GM23338 (cell line): ENCODE results near the gene ALB.

Experiments
- CREB1 ChIP-seq: fragments of 250-450 bp; sonication (Bioruptor Pico); IDR thresholded peaks from 2 replicates; pipeline ENCODE4 v1.5.0; 2020; ENCODE audit warnings: low read depth, mild to moderate bottlenecking, moderate library complexity
- CTCF ChIP-seq, 2 experiments: fragments of 200-600 bp in 1 of 2; sonication (generic) in 1 of 2; conservative IDR thresholded peaks; 2 replicates each; pipeline versions ENCODE4 v1.5.1 to v1.6.1; 2016 to 2017; ENCODE audit warnings: antibody characterized with exemption in 2 of 2, low read depth in 2 of 2, mild to moderate bottlenecking in 2 of 2, moderate library complexity in 1 of 2
- EZH2 ChIP-seq: fragments of 200-600 bp; sonication (generic); IDR thresholded peaks from one replicate; pipeline ENCODE4 v1.8.0; 2017; ENCODE audit warnings: antibody characterized with exemption, mild to moderate bottlenecking, low read depth; ENCODE audit not compliant: unreplicated experiment
- POLR2AphosphoS5 ChIP-seq: IDR thresholded peaks from 2 replicates; pipeline ENCODE4 v1.6.1; 2016; ENCODE audit warnings: antibody characterized with exemption, low read depth
- REST ChIP-seq: IDR thresholded peaks from one replicate; pipeline ENCODE4 v1.6.1; 2018; ENCODE audit warnings: antibody characterized with exemption; ENCODE audit not compliant: unreplicated experiment
- ZNF331 ChIP-seq: fragments of 250-450 bp; sonication (Bioruptor Pico); IDR thresholded peaks from 2 replicates; pipeline ENCODE4 v1.5.0; 2020; ENCODE audit warnings: low read depth, mild to moderate bottlenecking, moderate library complexity

GRCh38 chr4:73470728-73471127 is 66.6 kb downstream of the ALB start:
- no peak for TF ChIP-seq CTCF (conservative IDR thresholded peaks at IDR 0.05; ENCODE audit: low read depth in 2 of 2)
- no peak for TF ChIP-seq POLR2AphosphoS5
- no peak for TF ChIP-seq REST
- no peak for TF ChIP-seq EZH2
- no peak for TF ChIP-seq CREB1 (CRISPR knock-in tag)
- TF ChIP-seq ZNF331 (CRISPR knock-in tag) = no peak
